ENCODE data around the gene CDH4.

DNA sequence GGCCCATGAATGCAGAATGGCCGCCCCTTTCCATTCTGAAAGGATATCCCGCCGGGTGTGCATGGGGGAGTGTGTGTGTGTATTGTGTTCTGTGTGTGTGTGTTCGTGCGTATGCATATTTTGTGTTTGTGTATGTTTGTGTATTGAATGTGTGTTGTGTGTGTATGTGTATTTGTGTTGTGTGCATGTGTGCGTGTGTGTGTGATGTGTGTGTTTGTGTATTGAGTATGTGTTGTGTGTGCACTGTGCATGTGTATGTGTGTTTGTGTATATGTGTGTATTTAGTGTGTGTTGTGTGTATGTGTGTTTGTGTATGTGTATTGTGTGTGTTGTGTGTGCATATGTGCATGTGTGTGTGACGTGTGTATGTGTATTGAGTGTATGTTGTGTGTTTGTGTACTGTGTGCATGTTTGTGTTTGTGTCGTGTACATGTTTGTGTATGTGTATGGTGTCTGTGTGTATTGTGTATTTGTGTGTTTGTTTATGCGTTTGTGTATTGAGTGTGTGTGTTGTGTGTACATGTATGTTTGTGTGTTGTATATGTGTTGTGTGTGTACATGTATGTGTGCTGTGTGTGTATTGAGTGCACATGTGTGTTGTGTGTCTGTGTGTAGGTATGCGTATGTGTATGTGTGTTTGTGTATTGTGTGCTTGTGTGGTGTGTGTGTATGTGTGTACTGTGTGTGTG lies 587.3 kb downstream of the CDH4 start:
- TF ChIP-seq, protein P1, sequence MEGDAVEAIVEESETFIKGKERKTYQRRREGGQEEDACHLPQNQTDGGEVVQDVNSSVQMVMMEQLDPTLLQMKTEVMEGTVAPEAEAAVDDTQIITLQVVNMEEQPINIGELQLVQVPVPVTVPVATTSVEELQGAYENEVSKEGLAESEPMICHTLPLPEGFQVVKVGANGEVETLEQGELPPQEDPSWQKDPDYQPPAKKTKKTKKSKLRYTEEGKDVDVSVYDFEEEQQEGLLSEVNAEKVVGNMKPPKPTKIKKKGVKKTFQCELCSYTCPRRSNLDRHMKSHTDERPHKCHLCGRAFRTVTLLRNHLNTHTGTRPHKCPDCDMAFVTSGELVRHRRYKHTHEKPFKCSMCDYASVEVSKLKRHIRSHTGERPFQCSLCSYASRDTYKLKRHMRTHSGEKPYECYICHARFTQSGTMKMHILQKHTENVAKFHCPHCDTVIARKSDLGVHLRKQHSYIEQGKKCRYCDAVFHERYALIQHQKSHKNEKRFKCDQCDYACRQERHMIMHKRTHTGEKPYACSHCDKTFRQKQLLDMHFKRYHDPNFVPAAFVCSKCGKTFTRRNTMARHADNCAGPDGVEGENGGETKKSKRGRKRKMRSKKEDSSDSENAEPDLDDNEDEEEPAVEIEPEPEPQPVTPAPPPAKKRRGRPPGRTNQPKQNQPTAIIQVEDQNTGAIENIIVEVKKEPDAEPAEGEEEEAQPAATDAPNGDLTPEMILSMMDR (conservative IDR thresholded peaks at IDR 0.05) = no peak
- TF ChIP-seq EZH2 (IDR thresholded peaks at IDR 0.05; ENCODE audit: low read depth) = no peak
